Muscle layer of colon (tissue), 2 donors: ENCODE results near the gene ADAM12.
"Not testable (repeated sequence)": the region's sequence is repeated elsewhere in the genome, so short reads cannot be mapped to it uniquely, and the experiment has no call there.

ENCODE experiments used
- H3K27ac ChIP-seq: one replicate; pipeline ENCODE4 v1.7.0; 2013; ENCODE audit warnings: low read depth, mild to moderate bottlenecking, low read length, moderate library complexity
- H3K27me3 ChIP-seq, 2 donors: one replicate each; pipeline ENCODE4 v1.7.0; 2013; ENCODE audit warnings: low read length in 2 of 2, mild to moderate bottlenecking in 2 of 2; ENCODE audit not compliant: insufficient read depth in 2 of 2, control insufficient read depth in 1 of 2
- H3K36me3 ChIP-seq: one replicate; pipeline ENCODE4 v1.7.0; 2013; ENCODE audit warnings: mild to moderate bottlenecking, low read length; ENCODE audit not compliant: insufficient read depth
- H3K4me1 ChIP-seq: one replicate; pipeline ENCODE4 v1.7.0; 2013; ENCODE audit warnings: mild to moderate bottlenecking, low read length; ENCODE audit not compliant: insufficient read depth
- H3K4me3 ChIP-seq, 2 donors: one replicate each; pipeline ENCODE4 v1.7.0; 2013; ENCODE audit warnings: low read length in 2 of 2, low read depth in 1 of 2, mild to moderate bottlenecking in 1 of 2, moderate library complexity in 1 of 2
- H3K9ac ChIP-seq: one replicate; pipeline ENCODE4 v1.7.0; 2013; ENCODE audit warnings: low read length
- H3K9me3 ChIP-seq: one replicate; pipeline ENCODE4 v1.7.0; 2013; ENCODE audit warnings: mild to moderate bottlenecking, low read length
- donor health status: abdominal sarcoma.
- donor health status: Adenocarcinoma of cecum.

ADAM12 gene

GRCh38 chr10:126250045-126250444 lies 138.2 kb downstream of the ADAM12 start:
- Histone ChIP-seq H3K4me3 (no peak overlapping the region), H3K36me3 (no peaks in the 10 kb centered on the region), H3K4me1 (no peaks in the 10 kb centered on the region), H3K27ac (no peak overlapping the region), H3K9me3 (no peaks in the 10 kb centered on the region), H3K9ac (no peak overlapping the region), H3K27me3 (no peaks in the 10 kb centered on the region)

GRCh38 chr10:126247446-126247975 lies 140.8 kb downstream of the ADAM12 start:
- Histone ChIP-seq H3K4me1 (no peaks in the 10 kb centered on the region), H3K4me3 (no peak overlapping the region), H3K9ac (no peak overlapping the region), H3K27ac (no peak overlapping the region), H3K9me3 (no peaks in the 10 kb centered on the region), H3K36me3 (no peaks in the 10 kb centered on the region), H3K27me3 (no peaks in the 10 kb centered on the region)

DNA sequence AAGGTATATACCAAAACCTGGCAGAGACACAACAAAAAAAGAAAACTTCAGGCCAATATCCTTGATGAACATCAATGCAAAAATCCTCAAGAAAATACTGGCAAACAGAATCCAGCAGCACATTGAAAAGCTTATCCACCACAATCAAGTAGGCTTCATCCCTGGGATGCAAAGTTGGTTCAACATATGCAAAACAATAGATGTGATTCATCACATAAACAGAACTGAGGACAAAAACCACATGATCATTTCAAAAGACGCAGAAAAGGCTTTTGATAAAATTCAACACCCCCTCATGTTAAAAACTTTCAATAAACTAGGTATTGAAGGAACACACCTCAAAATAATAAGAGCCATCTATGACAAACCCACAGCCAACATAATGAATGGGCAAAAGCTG lies 141.9 kb downstream of the ADAM12 start:
- not testable (repeated sequence) for H3K27me3 ChIP-seq, H3K9me3 ChIP-seq, H3K4me3 ChIP-seq, H3K27ac ChIP-seq, H3K36me3 ChIP-seq, H3K4me1 ChIP-seq, H3K9ac ChIP-seq

- H3K36me3 ChIP-seq, result no peaks in the 10 kb centered on the region
- no peaks in the 10 kb centered on the region for H3K4me1 ChIP-seq
- no peak overlapping the region for H3K27ac ChIP-seq
- H3K9ac ChIP-seq, result no peak overlapping the region
- H3K9me3 ChIP-seq, result no peaks in the 10 kb centered on the region
- H3K4me3 ChIP-seq, result no peak overlapping the region
- no peaks in the 10 kb centered on the region for H3K27me3 ChIP-seq
These were observed 142.8 kb downstream of the ADAM12 start for GRCh38 chr10:126245501-126245900.

GRCh38 chr10:126243971-126244370 lies 144.3 kb downstream of the ADAM12 start:
- H3K27me3 ChIP-seq, result no peaks in the 10 kb centered on the region
- H3K27ac ChIP-seq, result no peak overlapping the region
- no peaks in the 10 kb centered on the region for H3K36me3 ChIP-seq
- no peak overlapping the region for H3K4me3 ChIP-seq
- no peaks in the 10 kb centered on the region for H3K9me3 ChIP-seq
- no peak overlapping the region for H3K9ac ChIP-seq
- H3K4me1 ChIP-seq, result no peaks in the 10 kb centered on the region

DNA sequence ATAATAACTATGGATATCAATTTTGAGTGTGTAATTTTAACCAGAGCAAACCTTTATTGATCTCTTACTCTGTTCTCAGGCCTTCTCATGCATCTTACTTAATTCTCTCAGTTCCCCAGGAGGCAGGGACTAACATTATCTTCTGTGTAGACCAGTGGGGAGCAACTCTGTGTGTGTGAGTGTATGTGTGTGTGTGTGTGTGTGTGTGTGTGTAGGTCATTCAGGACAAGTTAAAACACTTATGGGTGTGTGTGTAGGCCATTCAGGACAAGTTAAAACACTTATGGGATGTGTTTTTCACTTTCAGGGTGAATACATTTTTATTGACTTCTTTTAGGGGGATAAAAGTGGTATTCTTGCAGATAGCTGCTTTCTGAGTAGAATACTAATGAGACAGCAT lies 145.0 kb downstream of the ADAM12 start:
- Histone ChIP-seq H3K9ac (no peak overlapping the region), H3K27me3 (no peaks in the 10 kb centered on the region), H3K4me1 (no peaks in the 10 kb centered on the region), H3K36me3 (no peaks in the 10 kb centered on the region), H3K4me3 (no peak overlapping the region), H3K27ac (no peak overlapping the region), H3K9me3 (no peaks in the 10 kb centered on the region)

DNA sequence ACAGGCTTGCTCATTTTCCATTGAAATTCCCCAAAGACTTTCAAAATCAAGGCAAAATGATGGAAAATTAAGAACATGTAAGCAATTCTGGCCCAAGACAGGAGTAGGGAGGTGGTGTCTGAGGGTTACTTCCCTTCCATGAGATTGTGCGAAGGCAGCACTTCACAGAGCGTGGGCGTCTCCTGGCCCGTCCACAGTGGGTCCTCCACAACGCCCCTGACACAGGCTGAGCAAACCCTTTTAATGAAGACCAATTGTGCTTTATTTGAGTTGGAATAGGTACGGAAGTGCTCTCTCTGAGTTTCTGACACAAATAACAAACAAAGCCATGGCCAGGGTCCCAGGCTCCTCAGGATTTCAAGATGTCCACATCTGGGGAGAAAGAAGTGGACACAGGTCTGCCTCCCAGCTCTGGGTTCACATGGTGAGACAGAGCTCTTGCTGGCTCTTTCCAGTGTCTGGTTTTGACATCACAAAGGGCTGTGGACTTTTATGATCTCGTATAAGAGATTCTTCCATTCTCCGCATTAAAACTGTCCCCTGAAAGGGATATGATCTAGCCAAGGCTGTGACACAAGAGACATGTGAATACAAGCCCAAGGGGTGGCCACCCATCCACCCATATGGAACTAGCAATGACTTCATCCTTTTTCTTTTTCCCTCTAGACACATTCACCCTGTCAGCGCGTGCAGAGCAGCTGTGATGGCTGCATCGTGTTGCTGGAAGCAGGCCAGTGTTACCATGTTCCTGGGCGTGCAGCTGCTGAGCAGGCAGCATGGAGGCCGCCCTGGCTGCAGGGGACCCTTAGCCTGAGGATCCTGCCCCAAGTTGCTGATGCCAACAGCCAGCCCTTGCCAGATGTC lies 145.6 kb downstream of the ADAM12 start:
- Histone ChIP-seq H3K4me3 (no peak overlapping the region), H3K9ac (no peak overlapping the region), H3K27me3 (no peaks in the 10 kb centered on the region), H3K9me3 (no peaks in the 10 kb centered on the region), H3K27ac (no peak overlapping the region), H3K36me3 (no peaks in the 10 kb centered on the region), H3K4me1 (no peaks in the 10 kb centered on the region)

GRCh38 chr10:126240483-126240882 lies 147.8 kb downstream of the ADAM12 start:
- Histone ChIP-seq H3K27me3 (no peaks in the 10 kb centered on the region), H3K4me1 (no peaks in the 10 kb centered on the region), H3K9ac (no peak overlapping the region), H3K36me3 (no peaks in the 10 kb centered on the region), H3K27ac (no peak overlapping the region), H3K4me3 (no peak overlapping the region), H3K9me3 (no peaks in the 10 kb centered on the region)

- no peak overlapping the region for H3K27ac ChIP-seq
- no peak overlapping the region for H3K9ac ChIP-seq
These were observed 148.4 kb downstream of the ADAM12 start for GRCh38 chr10:126239844-126240243.

GRCh38 chr10:126235979-126236851 lies 152.1 kb downstream of the ADAM12 start:
- H3K27me3 ChIP-seq, result no peaks in the 10 kb centered on the region
- H3K36me3 ChIP-seq, result no peaks in the 10 kb centered on the region
- no peaks in the 10 kb centered on the region for H3K4me1 ChIP-seq
- no peak overlapping the region for H3K27ac ChIP-seq
- H3K4me3 ChIP-seq, result no peak overlapping the region
- no peaks in the 10 kb centered on the region for H3K9me3 ChIP-seq
- no peak overlapping the region for H3K9ac ChIP-seq

More at GRCh38 chr10:126239844-126240243, 148.4 kb downstream of the ADAM12 start:
- no peaks in the 10 kb centered on the region for H3K4me1 ChIP-seq
- no peaks in the 10 kb centered on the region for H3K36me3 ChIP-seq
- H3K9me3 ChIP-seq, result no peaks in the 10 kb centered on the region
- H3K4me3 ChIP-seq, result no peak overlapping the region
- no peaks in the 10 kb centered on the region for H3K27me3 ChIP-seq

GRCh38 chr10:126235091-126235978 lies 152.9 kb downstream of the ADAM12 start:
- Histone ChIP-seq H3K9me3 (no peaks in the 10 kb centered on the region), H3K4me3 (no peak overlapping the region), H3K9ac (no peak overlapping the region), H3K36me3 (no peaks in the 10 kb centered on the region), H3K4me1 (no peaks in the 10 kb centered on the region), H3K27me3 (no peaks in the 10 kb centered on the region), H3K27ac (no peak overlapping the region)
